Spinal cord (tissue), 10 donors: ENCODE results near the gene CD34. TPM values are rescaled to one million over a fixed set of nuclear protein-coding genes. Genes with fewer than 3 reads are reported as not detected.

ENCODE experiments used
- DNase-seq, 6 donors: peaks; one replicate each; pipeline versions ENCODE4 v3.0.0 to v3.0.0-alpha.2; 2013 to 2015; ENCODE audit warnings: low spot score in 6 of 6, low read depth in 4 of 6
- H3K27ac ChIP-seq: one replicate; pipeline ENCODE4 v1.5.1; 2013; ENCODE audit warnings: low read depth, low read length, control low read depth
- H3K27me3 ChIP-seq: one replicate; pipeline ENCODE4 v1.6.1; 2013; ENCODE audit warnings: low read length; ENCODE audit not compliant: control insufficient read depth, insufficient read depth
- H3K36me3 ChIP-seq: one replicate; pipeline ENCODE4 v1.6.1; 2013; ENCODE audit warnings: low read length; ENCODE audit not compliant: control insufficient read depth, insufficient read depth
- H3K4me1 ChIP-seq: one replicate; pipeline ENCODE4 v1.6.1; 2013; ENCODE audit warnings: low read length; ENCODE audit not compliant: control insufficient read depth, insufficient read depth
- H3K4me3 ChIP-seq: one replicate; pipeline ENCODE4 v1.5.1; 2013; ENCODE audit warnings: low read depth, low read length, control low read depth
- H3K9me3 ChIP-seq: one replicate; pipeline ENCODE4 v1.6.1; 2013; ENCODE audit warnings: low read length; ENCODE audit not compliant: control insufficient read depth, insufficient read depth
- WGBS: methylation state at CpG from one replicate; pipeline ENCODE4 v1.1.5; 2013; ENCODE audit warnings: missing lambda C conversion rate; ENCODE audit not compliant: insufficient coverage; 5-methylcytosine and 5-hydroxymethylcytosine counted together
- polyA plus RNA-seq, 2 donors: library from polyadenylated mRNA; unstranded; fragments of 120-200 nt; gene quantifications; one replicate each; pipeline ENCODE4 v1.2.1, GENCODE V29; 2013; ENCODE audit not compliant: insufficient read length in 2 of 2
- total RNA-seq, 2 donors: library from RNA; depleted of rRNA in 1 of 2; stranded (reverse); fragments of 120-200 nt in 1 of 2; fragments of >200 nt in 1 of 2; gene quantifications; one replicate each; pipeline versions ENCODE4 v1.2.3 to v1.2.4, GENCODE V29; 2013 to 2014
- donor health status: healthy.

The CD34 gene
- total and polyA plus RNA-seq, 4 donors = 10.5 to 33.1 (median 20.7) TPM

- Histone ChIP-seq H3K27ac (no peak overlapping the region), H3K4me1 (peaks cover 6% of the 10 kb centered on the region), H3K4me3 (no peak overlapping the region), H3K27me3 (no peaks in the 10 kb centered on the region), H3K9me3 (no peaks in the 10 kb centered on the region), H3K36me3 (no peaks in the 10 kb centered on the region)
- DNase-seq = no peak
- WGBS = no CpG with 5 or more reads among the region's 3 CpGs
These were observed 7.2 kb downstream of the CD34 start for GRCh38 chr1:207903767-207904166.

GRCh38 chr1:207903053-207903452 is 7.9 kb downstream of the CD34 start:
- Histone ChIP-seq H3K4me3 (no peak overlapping the region), H3K9me3 (no peaks in the 10 kb centered on the region), H3K36me3 (no peaks in the 10 kb centered on the region), H3K4me1 (peaks cover 6% of the 10 kb centered on the region), H3K27ac (no peak overlapping the region), H3K27me3 (no peaks in the 10 kb centered on the region)
- DNase-seq = no peak
- WGBS = 100% methylated on average over 1 of the region's 2 CpGs

- Histone ChIP-seq H3K36me3 (no peaks in the 10 kb centered on the region), H3K27ac (no peak overlapping the region), H3K4me3 (no peak overlapping the region), H3K4me1 (peaks cover 6% of the 10 kb centered on the region), H3K9me3 (no peaks in the 10 kb centered on the region), H3K27me3 (no peaks in the 10 kb centered on the region)
- no peak for DNase-seq
- 100% methylated on average over 3 of the region's 5 CpGs for WGBS
These were observed 8.4 kb downstream of the CD34 start for GRCh38 chr1:207902566-207902965.

GRCh38 chr1:207901041-207901653 is 9.8 kb downstream of the CD34 start:
- 100% methylated on average over 2 of the region's 2 CpGs for WGBS

GRCh38 chr1:207898836-207899235 is 12.1 kb downstream of the CD34 start:
- Histone ChIP-seq H3K27ac (no peak overlapping the region), H3K4me1 (peaks cover 6% of the 10 kb centered on the region), H3K9me3 (no peaks in the 10 kb centered on the region), H3K36me3 (no peaks in the 10 kb centered on the region), H3K27me3 (no peaks in the 10 kb centered on the region), H3K4me3 (no peak overlapping the region)
- DNase-seq = no peak
- WGBS = 91% methylated on average over 1 of the region's 3 CpGs

More at GRCh38 chr1:207901041-207901653, 9.8 kb downstream of the CD34 start:
- Histone ChIP-seq H3K27ac (no peak overlapping the region), H3K36me3 (no peaks in the 10 kb centered on the region), H3K4me3 (no peak overlapping the region), H3K27me3 (no peaks in the 10 kb centered on the region), H3K4me1 (peaks cover 6% of the 10 kb centered on the region), H3K9me3 (no peaks in the 10 kb centered on the region)
- DNase-seq = no peak

GRCh38 chr1:207898260-207898659 is 12.7 kb downstream of the CD34 start:
- 100% methylated on average over 2 of the region's 2 CpGs for WGBS
- DNase-seq = no peak
- H3K4me3 ChIP-seq = no peak overlapping the region
- H3K4me1 ChIP-seq = peaks cover 6% of the 10 kb centered on the region
- H3K27ac ChIP-seq = no peak overlapping the region
- H3K27me3 ChIP-seq = no peaks in the 10 kb centered on the region
- H3K36me3 ChIP-seq = no peaks in the 10 kb centered on the region
- H3K9me3 ChIP-seq = no peaks in the 10 kb centered on the region

- Histone ChIP-seq H3K27ac (no peak overlapping the region), H3K4me3 (no peak overlapping the region)
These were observed 13.7 kb downstream of the CD34 start for GRCh38 chr1:207897188-207897587.

GRCh38 chr1:207896547-207896946 is 14.4 kb downstream of the CD34 start:
- no peak overlapping the region for H3K27ac ChIP-seq
- no peaks in the 10 kb centered on the region for H3K9me3 ChIP-seq
- H3K4me3 ChIP-seq = no peak overlapping the region
- no peaks in the 10 kb centered on the region for H3K27me3 ChIP-seq
- no peak for DNase-seq
- no peaks in the 10 kb centered on the region for H3K4me1 ChIP-seq
- no peaks in the 10 kb centered on the region for H3K36me3 ChIP-seq

More at GRCh38 chr1:207897188-207897587, 13.7 kb downstream of the CD34 start:
- no peaks in the 10 kb centered on the region for H3K27me3 ChIP-seq
- no peaks in the 10 kb centered on the region for H3K36me3 ChIP-seq
- no peaks in the 10 kb centered on the region for H3K4me1 ChIP-seq
- no peaks in the 10 kb centered on the region for H3K9me3 ChIP-seq
- peak in 2 of 6 donors; percentile 38 to 65 for DNase-seq
- WGBS = no CpG with 5 or more reads among the region's 2 CpGs

GRCh38 chr1:207894704-207895103 is 16.2 kb downstream of the CD34 start:
- WGBS = 100% methylated on average over 1 of the region's 2 CpGs
- DNase-seq = no peak

GRCh38 chr1:207893737-207894582 is 17.0 kb downstream of the CD34 start:
- H3K27ac ChIP-seq = no peak overlapping the region
- no CpG with 5 or more reads among the region's 6 CpGs for WGBS
- H3K9me3 ChIP-seq = no peaks in the 10 kb centered on the region
- H3K4me3 ChIP-seq = no peak overlapping the region
- no peaks in the 10 kb centered on the region for H3K36me3 ChIP-seq
- H3K4me1 ChIP-seq = peaks cover 9% of the 10 kb centered on the region
- DNase-seq = no peak
- no peaks in the 10 kb centered on the region for H3K27me3 ChIP-seq

More at GRCh38 chr1:207894704-207895103, 16.2 kb downstream of the CD34 start:
- Histone ChIP-seq H3K27me3 (no peaks in the 10 kb centered on the region), H3K27ac (no peak overlapping the region), H3K4me3 (no peak overlapping the region), H3K36me3 (no peaks in the 10 kb centered on the region), H3K4me1 (peaks cover 4% of the 10 kb centered on the region), H3K9me3 (no peaks in the 10 kb centered on the region)
